T-cell (primary cell): ENCODE results near the gene SPTA1. TPM values are rescaled to one million over a fixed set of nuclear protein-coding genes. Genes with fewer than 3 reads are reported as not detected.

Experiments used
- ATAC-seq, 4 experiments: fragments of 200-7000 bp in 3 of 4; fragments of 150-1000 bp in 1 of 4; cut with Tn5 transposase; replicated peaks in 1 of 4; 1 replicate in 3 of 4; 2 replicates in 1 of 4; pipeline ENCODE4 v1.10.0; 2021; ENCODE audit warnings: moderate library complexity in 3 of 4, mild to moderate bottlenecking in 2 of 4, moderate number of reproducible peaks in 1 of 4
- CTCF ChIA-PET, 2 donors: fragments of 300-600 bp; sonication (Branson Sonifier 250); formaldehyde crosslinking; loops; one replicate each; lab custom pipeline; 2022; ENCODE audit warnings: antibody characterized with exemption in 2 of 2; lab: Charles Lee
- POLR2A ChIA-PET, 2 donors: fragments of 300-600 bp; sonication (Branson Sonifier 250); formaldehyde crosslinking; loops; one replicate each; lab custom pipeline; 2022; ENCODE audit warnings: antibody characterized with exemption in 2 of 2; lab: Charles Lee
- DNase-seq, 35 experiments: peaks; one replicate each; pipeline versions ENCODE4 v3.0.0 to v3.0.0-alpha.2; 2013 to 2023
- H3K27ac ChIP-seq: one replicate; pipeline ENCODE4 v1.5.1; 2013; ENCODE audit warnings: low read length
- H3K27me3 ChIP-seq, 2 experiments: replicated peaks in 1 of 2; 1 replicate in 1 of 2; 2 replicates in 1 of 2; pipeline versions ENCODE4 v1.6.1 to v1.7.0; 2013; ENCODE audit warnings: low read length in 1 of 2, mixed read lengths in 1 of 2; ENCODE audit not compliant: control insufficient read depth in 2 of 2, insufficient read depth in 2 of 2; ENCODE audit errors: extremely low read depth in 1 of 2
- H3K36me3 ChIP-seq, 2 donors: 1 replicate in 1 of 2; 2 replicates in 1 of 2; pipeline versions ENCODE4 v1.6.1 to v1.7.0; 2013; ENCODE audit warnings: low read length in 1 of 2; ENCODE audit not compliant: control insufficient read depth in 2 of 2, insufficient read depth in 1 of 2; ENCODE audit errors: extremely low read depth in 1 of 2
- H3K4me1 ChIP-seq, 2 experiments: 1 replicate in 1 of 2; 2 replicates in 1 of 2; pipeline versions ENCODE4 v1.6.1 to v1.7.0; 2013; ENCODE audit warnings: low read length in 2 of 2, mixed read lengths in 1 of 2; ENCODE audit not compliant: insufficient read depth in 2 of 2, control insufficient read depth in 1 of 2; ENCODE audit errors: extremely low read depth in 1 of 2
- H3K4me3 ChIP-seq, 2 donors: 1 replicate in 1 of 2; 2 replicates in 1 of 2; pipeline versions ENCODE4 v1.5.1 to v1.7.0; 2013; ENCODE audit warnings: mild to moderate bottlenecking in 2 of 2, low read length in 1 of 2, moderate library complexity in 1 of 2; ENCODE audit not compliant: control insufficient read depth in 1 of 2; ENCODE audit errors: extremely low read depth in 1 of 2
- H3K9me3 ChIP-seq: 2 replicates; pipeline ENCODE4 v1.7.0; 2013
- H3K27ac Mint-ChIP-seq, 2 donors: one replicate each; pipeline ENCODE4 v1.8.0; 2020 to 2021; ENCODE audit warnings: mild to moderate bottlenecking in 2 of 2, mixed read lengths in 2 of 2
- H3K27me3 Mint-ChIP-seq, 2 donors: one replicate each; pipeline ENCODE4 v1.8.0; 2021 to 2022; ENCODE audit warnings: mixed read lengths in 2 of 2
- H3K36me3 Mint-ChIP-seq: one replicate; pipeline ENCODE4 v1.8.0; 2021; ENCODE audit warnings: mixed read lengths
- H3K4me1 Mint-ChIP-seq, 3 donors: one replicate each; pipeline ENCODE4 v1.8.0; 2020 to 2022; ENCODE audit warnings: mixed read lengths in 3 of 3, mild to moderate bottlenecking in 1 of 3
- H3K4me3 Mint-ChIP-seq, 3 donors: one replicate each; pipeline ENCODE4 v1.8.0; 2020 to 2022; ENCODE audit warnings: mild to moderate bottlenecking in 3 of 3, mixed read lengths in 3 of 3, moderate library complexity in 3 of 3
- H3K9me3 Mint-ChIP-seq, 3 donors: one replicate each; pipeline ENCODE4 v1.8.0; 2020 to 2022; ENCODE audit warnings: mixed read lengths in 3 of 3
- WGBS: methylation state at CpG from one replicate; pipeline ENCODE4 v1.1.5; 2013; ENCODE audit warnings: missing lambda C conversion rate; ENCODE audit not compliant: insufficient coverage; 5-methylcytosine and 5-hydroxymethylcytosine counted together
- total RNA-seq, 35 experiments: library from RNA in 6 of 35; stranded (reverse) in 6 of 35; fragments of 120-200 nt in 1 of 35; gene quantifications; one replicate each; pipeline versions ENCODE4 v1.2.1 to v1.2.4 and lab custom pipeline; 2013 to 2026

The SPTA1 gene
- total RNA-seq = under 1 TPM in 3 of 5 donors, not detected in 2; 0.03 to 0.23 (median 0.09) TPM
- total RNA-seq (2013) = not detected
- 0 to 0.77 (median 0.05) reads per million in 29 experiments for total RNA-seq (lab: John Stamatoyannopoulos, UW)

- no peak within 1 kb of the TSS for H3K4me3 Mint-ChIP-seq
- no peaks in the 10 kb centered on the region for H3K4me1 ChIP-seq
- 60% methylated on average over 1 of the region's 7 CpGs for WGBS
- DNase-seq (no peak), ATAC-seq (no peak)
- H3K4me1 Mint-ChIP-seq = no peaks in the 10 kb centered on the region
- H3K9me3 ChIP-seq = no peaks in the 10 kb centered on the region
- ChIA-PET CTCF (no interaction called here), POLR2A (no interaction called here)
- no peak within 1 kb of the TSS for H3K27ac ChIP-seq
- H3K36me3 Mint-ChIP-seq = no peaks in the 10 kb centered on the region
- peaks cover 26% of the 10 kb centered on the region in 2 donors for H3K27me3 Mint-ChIP-seq
- H3K4me3 ChIP-seq = no peak within 1 kb of the TSS
- H3K27ac Mint-ChIP-seq = no peak within 1 kb of the TSS
- no peaks in the 10 kb centered on the region for H3K36me3 ChIP-seq
- no peaks in the 10 kb centered on the region for H3K9me3 Mint-ChIP-seq
- H3K27me3 ChIP-seq = no peaks in the 10 kb centered on the region
Measured at GRCh38 chr1:158686111-158687009, at the start of gene SPTA1. Gene SPTA1, minus strand, starts transcription at chr1:158686715. Its CDS starts 198 bp downstream, at chr1:158686517.

GRCh38 chr1:158735848-158736247 is 49.3 kb upstream of the SPTA1 start:
- no peak overlapping the region for H3K27ac Mint-ChIP-seq
- Histone ChIP-seq H3K36me3 (no peaks in the 10 kb centered on the region), H3K9me3 (no peaks in the 10 kb centered on the region), H3K4me3 (no peak overlapping the region), H3K27ac (no peak overlapping the region), H3K4me1 (no peaks in the 10 kb centered on the region), H3K27me3 (no peaks in the 10 kb centered on the region)
- no peak overlapping the region for H3K4me3 Mint-ChIP-seq
- no peaks in the 10 kb centered on the region for H3K9me3 Mint-ChIP-seq
- H3K4me1 Mint-ChIP-seq = no peaks in the 10 kb centered on the region
- ATAC-seq (no peak), DNase-seq (no peak)
- CTCF ChIA-PET = no interaction called here
- peaks cover 12 to 15% of the 10 kb centered on the region in 2 donors for H3K27me3 Mint-ChIP-seq
- no peaks in the 10 kb centered on the region for H3K36me3 Mint-ChIP-seq
- POLR2A ChIA-PET = no interaction called here

DNA sequence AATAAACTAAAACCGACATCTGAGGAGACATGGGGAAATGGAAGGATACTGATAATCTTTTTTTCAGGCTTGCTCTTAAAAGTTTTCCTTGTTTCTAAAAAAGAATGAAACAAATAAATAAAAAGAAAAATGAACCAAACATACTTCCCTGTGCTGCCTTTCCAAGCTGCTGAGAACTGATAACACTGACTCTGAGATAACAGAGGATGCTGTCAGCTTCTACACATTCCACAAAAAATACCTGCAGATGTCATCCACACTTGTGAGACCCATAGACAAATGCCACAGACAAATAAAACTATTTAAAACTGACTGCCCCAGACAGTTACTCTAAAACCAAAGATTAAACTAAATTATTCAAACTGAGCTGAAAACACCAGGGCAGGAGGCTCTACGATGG is 46.0 kb upstream of the SPTA1 start:
- ChIA-PET CTCF (no interaction called here), POLR2A (no interaction called here)
- no peaks in the 10 kb centered on the region for H3K36me3 ChIP-seq
- H3K4me1 ChIP-seq = no peaks in the 10 kb centered on the region
- no peaks in the 10 kb centered on the region for H3K27me3 ChIP-seq
- Mint-ChIP-seq H3K9me3 (no peaks in the 10 kb centered on the region), H3K4me1 (no peaks in the 10 kb centered on the region), H3K27me3 (peaks cover 2 to 3% of the 10 kb centered on the region in 2 donors), H3K4me3 (no peak overlapping the region), H3K27ac (no peak overlapping the region), H3K36me3 (no peaks in the 10 kb centered on the region)
- no peak overlapping the region for H3K27ac ChIP-seq
- no peaks in the 10 kb centered on the region for H3K9me3 ChIP-seq
- 60% methylated on average over 1 of the region's 2 CpGs for whole genome bisulfite sequencing
- no peak for ATAC-seq
- no peak overlapping the region for H3K4me3 ChIP-seq
- DNase-seq = no peak

- Mint-ChIP-seq H3K27me3 (peaks cover 0 to 2% of the 10 kb centered on the region in 2 donors), H3K36me3 (no peaks in the 10 kb centered on the region), H3K4me3 (no peak overlapping the region), H3K9me3 (no peaks in the 10 kb centered on the region), H3K4me1 (no peaks in the 10 kb centered on the region), H3K27ac (no peak overlapping the region)
- Histone ChIP-seq H3K9me3 (no peaks in the 10 kb centered on the region), H3K27me3 (no peaks in the 10 kb centered on the region), H3K4me3 (no peak overlapping the region), H3K4me1 (no peaks in the 10 kb centered on the region), H3K36me3 (no peaks in the 10 kb centered on the region), H3K27ac (no peak overlapping the region)
- DNase-seq = no peak
- CTCF ChIA-PET = no interaction called here
- 80% methylated on average over 4 of the region's 4 CpGs for WGBS
- no peak for ATAC-seq
- POLR2A ChIA-PET = no interaction called here
Measured at GRCh38 chr1:158731707-158732106, 45.2 kb upstream of the SPTA1 start.

- H3K4me1 Mint-ChIP-seq = no peaks in the 10 kb centered on the region
- Histone ChIP-seq H3K36me3 (no peaks in the 10 kb centered on the region), H3K27me3 (no peaks in the 10 kb centered on the region), H3K9me3 (no peaks in the 10 kb centered on the region), H3K27ac (no peak overlapping the region), H3K4me3 (no peak overlapping the region), H3K4me1 (no peaks in the 10 kb centered on the region)
- H3K27me3 Mint-ChIP-seq = peaks cover 0 to 2% of the 10 kb centered on the region in 2 donors
- DNase-seq (no peak), ATAC-seq (no peak)
- H3K36me3 Mint-ChIP-seq = no peaks in the 10 kb centered on the region
- ChIA-PET CTCF (no interaction called here), POLR2A (no interaction called here)
- H3K9me3 Mint-ChIP-seq = no peaks in the 10 kb centered on the region
- WGBS = no CpG with 5 or more reads among the region's 4 CpGs
- no peak overlapping the region for H3K4me3 Mint-ChIP-seq
- H3K27ac Mint-ChIP-seq = no peak overlapping the region
Measured at GRCh38 chr1:158730453-158730852, 43.9 kb upstream of the SPTA1 start.

DNA sequence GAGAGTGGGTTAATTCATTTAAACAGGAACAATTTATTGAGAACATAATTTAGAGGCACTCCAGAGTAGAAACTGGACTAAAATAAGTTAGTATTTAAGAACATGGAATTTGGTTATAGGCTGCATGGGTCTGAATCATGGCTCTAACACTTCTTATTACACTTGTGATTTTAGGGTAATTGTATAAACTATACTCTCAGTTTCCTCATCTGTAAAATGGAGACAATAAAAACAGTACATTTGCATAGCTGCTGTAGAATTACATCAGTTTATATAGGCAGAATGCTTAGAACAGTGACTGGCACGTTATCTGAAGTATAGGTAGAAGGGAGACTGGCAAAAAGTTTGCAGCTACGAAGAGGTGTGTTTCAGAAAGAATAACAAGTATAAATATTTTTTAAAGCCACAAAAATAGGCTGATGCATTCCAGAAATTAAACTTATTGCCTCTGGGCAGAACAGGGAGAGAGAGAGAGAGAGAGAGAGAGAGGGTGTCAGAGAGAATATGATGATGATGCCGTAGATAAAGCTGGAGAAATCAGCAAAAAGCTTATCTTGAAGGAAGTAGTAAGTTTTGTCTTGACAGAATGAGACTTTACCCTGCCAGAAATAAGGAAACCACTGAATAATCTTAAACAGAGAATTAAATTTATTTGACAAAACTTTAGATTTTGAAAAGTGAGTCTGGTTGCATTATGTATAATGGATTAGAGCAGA is 42.2 kb upstream of the SPTA1 start:
- no peak overlapping the region for H3K27ac Mint-ChIP-seq
- H3K4me3 ChIP-seq = no peak overlapping the region
- no peaks in the 10 kb centered on the region for H3K4me1 ChIP-seq
- POLR2A ChIA-PET = no interaction called here
- H3K27me3 ChIP-seq = no peaks in the 10 kb centered on the region
- H3K9me3 ChIP-seq = no peaks in the 10 kb centered on the region
- ATAC-seq = no peak
- no peaks in the 10 kb centered on the region for H3K36me3 ChIP-seq
- no CpG with 5 or more reads among the region's 3 CpGs for WGBS
- H3K4me3 Mint-ChIP-seq = no peak overlapping the region
- H3K36me3 Mint-ChIP-seq = no peaks in the 10 kb centered on the region
- H3K27ac ChIP-seq = no peak overlapping the region
- H3K27me3 Mint-ChIP-seq = peaks cover 7 to 9% of the 10 kb centered on the region in 2 donors
- CTCF ChIA-PET = no interaction called here
- no peaks in the 10 kb centered on the region for H3K4me1 Mint-ChIP-seq
- no peaks in the 10 kb centered on the region for H3K9me3 Mint-ChIP-seq
- no peak for DNase-seq
